ENCODE data around the gene FABP3. TPM values are rescaled to one million over a fixed set of nuclear protein-coding genes. Genes with fewer than 3 reads are reported as not detected.

The FABP3 gene
- total and polyA plus RNA-seq, 4 donors, result 6.9 to 82.0 (median 40.8) TPM

DNA sequence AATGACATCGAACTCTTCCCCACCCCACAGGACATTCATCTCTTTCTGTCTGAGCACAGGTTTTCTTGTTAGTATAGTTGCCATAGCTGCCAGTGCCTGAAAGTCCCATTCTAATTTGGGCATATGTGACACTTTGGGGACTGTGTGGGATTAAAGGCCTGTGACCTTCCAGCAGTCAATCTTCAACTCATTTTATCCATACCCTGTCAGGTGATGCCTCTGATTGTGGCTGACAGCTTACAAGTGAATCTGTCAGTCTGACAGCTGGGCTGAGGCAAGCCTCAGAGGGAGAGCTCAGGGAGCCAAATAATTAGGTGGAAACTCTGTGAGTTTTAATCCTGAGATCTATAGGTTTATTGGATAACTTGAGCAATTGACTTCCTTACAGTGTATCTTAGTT is 46.4 kb downstream of the FABP3 start:
- no peaks in the 10 kb centered on the region for H3K4me1 ChIP-seq (ENCODE audit: control insufficient read depth in 1 of 2, insufficient read depth in 2 of 2, low read length in 2 of 2)

GRCh38 chr1:31324992-31325391 is 47.9 kb downstream of the FABP3 start:
- intact Hi-C loops (cut with DNase I), result no loop called here
- Histone ChIP-seq H3K27ac (ENCODE audit: low read depth in 1 of 2, low read length in 2 of 2) (no peak overlapping the region), H3K9me3 (ENCODE audit: control insufficient read depth, low read length) (no peaks in the 10 kb centered on the region), H3K27me3 (ENCODE audit: control insufficient read depth in 1 of 2, insufficient read depth in 2 of 2, low read length in 1 of 2) (no peaks in the 10 kb centered on the region), H3K36me3 (ENCODE audit: control insufficient read depth in 1 of 2, insufficient read depth in 2 of 2, low read length in 1 of 2) (no peaks in the 10 kb centered on the region), H3K4me3 (ENCODE audit: low read length in 2 of 2) (no peak overlapping the region), H3K4me1 (ENCODE audit: control insufficient read depth in 1 of 2, insufficient read depth in 2 of 2, low read length in 2 of 2) (no peaks in the 10 kb centered on the region)
- WGBS, 2 donors, result 79 to 84% methylated on average over 3 of the region's 3 CpGs
- no peak for DNase-seq
- no peak for ATAC-seq (ENCODE audit: low FRiP score)

More for the DNA sequence above, 46.4 kb downstream of the FABP3 start:
- Histone ChIP-seq H3K27me3 (ENCODE audit: control insufficient read depth in 1 of 2, insufficient read depth in 2 of 2, low read length in 1 of 2) (no peaks in the 10 kb centered on the region), H3K27ac (ENCODE audit: low read depth in 1 of 2, low read length in 2 of 2) (no peak overlapping the region), H3K4me3 (ENCODE audit: low read length in 2 of 2) (no peak overlapping the region), H3K36me3 (ENCODE audit: control insufficient read depth in 1 of 2, insufficient read depth in 2 of 2, low read length in 1 of 2) (no peaks in the 10 kb centered on the region), H3K9me3 (ENCODE audit: control insufficient read depth, low read length) (no peaks in the 10 kb centered on the region)
- ATAC-seq (ENCODE audit: low FRiP score) (no peak), DNase-seq (no peak)
- intact Hi-C loops (cut with DNase I), result no loop called here
- WGBS, 2 donors, result 97 to 100% methylated on average over 1 of the region's 1 CpG

- intact Hi-C loops (cut with DNase I), result no loop called here
- WGBS, 2 donors, result 97 to 99% methylated on average over 4 of the region's 4 CpGs
- Histone ChIP-seq H3K27ac (ENCODE audit: low read depth in 1 of 2, low read length in 2 of 2) (no peak overlapping the region), H3K36me3 (ENCODE audit: control insufficient read depth in 1 of 2, insufficient read depth in 2 of 2, low read length in 1 of 2) (no peaks in the 10 kb centered on the region), H3K9me3 (ENCODE audit: control insufficient read depth, low read length) (no peaks in the 10 kb centered on the region), H3K4me3 (ENCODE audit: low read length in 2 of 2) (no peak overlapping the region), H3K27me3 (ENCODE audit: control insufficient read depth in 1 of 2, insufficient read depth in 2 of 2, low read length in 1 of 2) (no peaks in the 10 kb centered on the region), H3K4me1 (ENCODE audit: control insufficient read depth in 1 of 2, insufficient read depth in 2 of 2, low read length in 2 of 2) (no peaks in the 10 kb centered on the region)
- ATAC-seq (ENCODE audit: low FRiP score) (no peak), DNase-seq (no peak)
Observed at GRCh38 chr1:31324093-31324492, 48.8 kb downstream of the FABP3 start.

DNA sequence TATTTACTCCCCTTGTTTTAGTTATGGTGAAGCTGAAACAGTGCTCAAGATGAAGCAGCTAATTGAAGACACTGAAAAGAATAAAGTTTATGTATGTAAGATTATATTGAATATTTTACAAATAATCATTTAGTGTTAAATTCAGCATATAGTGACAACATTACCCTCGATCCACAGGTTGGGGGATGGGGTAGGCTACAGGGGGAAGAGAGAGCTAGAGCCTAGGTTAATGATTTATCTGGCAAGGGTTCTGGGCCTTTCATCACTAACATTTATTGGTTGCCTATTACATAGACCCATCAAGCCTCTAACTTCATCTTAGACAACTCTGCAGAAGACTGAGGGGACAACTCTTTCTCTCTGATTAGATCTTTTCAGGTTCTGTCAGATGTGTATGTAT is 54.7 kb downstream of the FABP3 start:
- WGBS, 2 donors, result 86 to 90% methylated on average over 1 of the region's 1 CpG
- intact Hi-C loops (cut with DNase I), result no loop called here
- H3K27ac ChIP-seq (ENCODE audit: low read depth in 1 of 2, low read length in 2 of 2), result no peak overlapping the region
- no peaks in the 10 kb centered on the region for H3K27me3 ChIP-seq (ENCODE audit: control insufficient read depth in 1 of 2, insufficient read depth in 2 of 2, low read length in 1 of 2)
- peaks cover 1% of the 10 kb centered on the region in 2 donors for H3K36me3 ChIP-seq (ENCODE audit: control insufficient read depth in 1 of 2, insufficient read depth in 2 of 2, low read length in 1 of 2)
- no peaks in the 10 kb centered on the region for H3K4me1 ChIP-seq (ENCODE audit: control insufficient read depth in 1 of 2, insufficient read depth in 2 of 2, low read length in 2 of 2)
- no peaks in the 10 kb centered on the region for H3K9me3 ChIP-seq (ENCODE audit: control insufficient read depth, low read length)
- DNase-seq (no peak), ATAC-seq (ENCODE audit: low FRiP score) (no peak)
- H3K4me3 ChIP-seq (ENCODE audit: low read length in 2 of 2), result no peak overlapping the region

- ATAC-seq (ENCODE audit: low FRiP score), result no peak
- H3K4me1 ChIP-seq (ENCODE audit: control insufficient read depth in 1 of 2, insufficient read depth in 2 of 2, low read length in 2 of 2), result no peaks in the 10 kb centered on the region
- intact Hi-C loops (cut with DNase I), result no loop called here
- no peak for DNase-seq
- H3K4me3 ChIP-seq (ENCODE audit: low read length in 2 of 2), result no peak overlapping the region
- no peaks in the 10 kb centered on the region for H3K27me3 ChIP-seq (ENCODE audit: control insufficient read depth in 1 of 2, insufficient read depth in 2 of 2, low read length in 1 of 2)
- no peaks in the 10 kb centered on the region for H3K9me3 ChIP-seq (ENCODE audit: control insufficient read depth, low read length)
- no peak overlapping the region for H3K27ac ChIP-seq (ENCODE audit: low read depth in 1 of 2, low read length in 2 of 2)
- peaks cover 1 to 2% of the 10 kb centered on the region in 2 donors for H3K36me3 ChIP-seq (ENCODE audit: control insufficient read depth in 1 of 2, insufficient read depth in 2 of 2, low read length in 1 of 2)
- WGBS, 2 donors, result 91 to 97% methylated on average over 3 of the region's 3 CpGs
Observed at GRCh38 chr1:31315902-31316301, 57.0 kb downstream of the FABP3 start.

Other genes starting within 250 kb of the FABP3 start
- under 1 TPM in 1 of 2 donors, not detected in 1; 0.30 TPM for gene NKAIN1, start 133.2 kb downstream of the FABP3 start, total RNA-seq
- not detected for gene NKAIN1, start 133.2 kb downstream of the FABP3 start, polyA plus RNA-seq
- 10 to 100 TPM; 31.2 to 32.8 TPM for gene SNRNP40, start 76.3 kb downstream of the FABP3 start, total RNA-seq
- gene SNRNP40, start 76.3 kb downstream of the FABP3 start, polyA plus RNA-seq, result 10 to 100 TPM; 19.8 to 21.2 TPM
- gene ZCCHC17, start 76.0 kb downstream of the FABP3 start, total RNA-seq, result 10 to 100 TPM; 17.7 to 21.3 TPM
- 10 to 100 TPM; 29.7 to 31.7 TPM for gene ZCCHC17, start 76.0 kb downstream of the FABP3 start, polyA plus RNA-seq
- 1 to 10 TPM; 2.5 to 3.7 TPM for gene SERINC2, start 40.1 kb upstream of the FABP3 start, total RNA-seq
- gene SERINC2, start 40.1 kb upstream of the FABP3 start, polyA plus RNA-seq, result 10 to 100 TPM in 1 of 2 donors, 1 to 10 TPM in 1; 3.3 to 20.7 TPM
- gene TINAGL1, start 203.4 kb upstream of the FABP3 start, total RNA-seq, result 100 to 1,000 TPM; 317 to 506 TPM
- 100 to 1,000 TPM; 158 to 325 TPM for gene TINAGL1, start 203.4 kb upstream of the FABP3 start, polyA plus RNA-seq
- gene HCRTR1, start 244.6 kb upstream of the FABP3 start, total RNA-seq, result under 1 TPM in 1 of 2 donors, not detected in 1; 0.42 TPM
- gene HCRTR1, start 244.6 kb upstream of the FABP3 start, polyA plus RNA-seq, result under 1 TPM in 1 of 2 donors, not detected in 1; 0.18 TPM